HG02759 (cell line): ENCODE data around the gene FBXO42.
"Not testable (repeated sequence)": the region's sequence is repeated elsewhere in the genome, so short reads cannot be mapped to it uniquely, and the experiment has no call there.

Experiments used
- ATAC-seq: cut with Tn5 transposase; IDR thresholded peaks from one replicate; pipeline ENCODE4 v1.9.1; 2021; ENCODE audit warnings: mild to moderate bottlenecking, moderate library complexity; ENCODE audit not compliant: unreplicated experiment

Gene FBXO42

DNA sequence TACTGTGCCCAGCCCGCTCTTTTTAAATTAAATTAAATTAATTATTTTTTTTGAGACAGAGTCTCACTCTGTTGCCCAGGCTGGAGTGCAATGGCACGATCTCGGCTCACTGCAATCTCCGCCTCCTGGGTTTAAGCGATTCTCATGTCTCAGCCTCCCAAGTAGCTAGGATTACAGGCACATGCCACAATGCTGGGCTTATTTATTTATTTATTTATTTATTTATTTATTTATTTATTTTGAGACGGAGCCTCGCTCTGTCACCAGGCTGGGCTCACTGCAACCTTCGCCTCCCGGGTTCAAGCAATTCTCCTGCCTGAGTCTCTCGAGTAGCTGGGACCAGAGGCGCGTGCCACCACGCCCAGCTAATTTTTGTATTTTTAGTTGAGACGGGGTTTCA lies 129.6 kb downstream of the FBXO42 start:
- ATAC-seq, result not testable (repeated sequence)

GRCh38 chr1:16221499-16221898 lies 130.8 kb downstream of the FBXO42 start:
- no peak for ATAC-seq

- ATAC-seq, result no peak
These were observed 132.2 kb downstream of the FBXO42 start for GRCh38 chr1:16219968-16220500.

DNA sequence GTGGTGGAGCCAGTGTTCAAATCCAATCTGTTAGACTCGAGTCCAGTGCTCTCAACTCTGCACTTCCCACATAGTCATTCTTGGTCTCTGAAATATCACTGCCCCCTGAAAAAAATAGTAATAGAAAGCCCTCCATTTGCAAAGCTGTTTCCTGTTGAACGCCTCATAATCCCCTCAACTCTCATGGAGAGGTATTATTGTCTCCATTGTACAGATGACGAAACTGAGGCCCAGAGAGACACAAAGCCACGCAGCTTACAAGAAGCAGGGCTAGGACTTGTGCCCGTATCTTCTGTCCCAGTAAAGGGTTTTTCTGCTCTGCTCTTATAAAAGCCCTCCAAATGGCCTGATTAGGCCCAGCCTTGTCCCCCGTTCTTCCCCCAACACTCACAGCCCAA lies 133.6 kb downstream of the FBXO42 start:
- ATAC-seq, result no peak

DNA sequence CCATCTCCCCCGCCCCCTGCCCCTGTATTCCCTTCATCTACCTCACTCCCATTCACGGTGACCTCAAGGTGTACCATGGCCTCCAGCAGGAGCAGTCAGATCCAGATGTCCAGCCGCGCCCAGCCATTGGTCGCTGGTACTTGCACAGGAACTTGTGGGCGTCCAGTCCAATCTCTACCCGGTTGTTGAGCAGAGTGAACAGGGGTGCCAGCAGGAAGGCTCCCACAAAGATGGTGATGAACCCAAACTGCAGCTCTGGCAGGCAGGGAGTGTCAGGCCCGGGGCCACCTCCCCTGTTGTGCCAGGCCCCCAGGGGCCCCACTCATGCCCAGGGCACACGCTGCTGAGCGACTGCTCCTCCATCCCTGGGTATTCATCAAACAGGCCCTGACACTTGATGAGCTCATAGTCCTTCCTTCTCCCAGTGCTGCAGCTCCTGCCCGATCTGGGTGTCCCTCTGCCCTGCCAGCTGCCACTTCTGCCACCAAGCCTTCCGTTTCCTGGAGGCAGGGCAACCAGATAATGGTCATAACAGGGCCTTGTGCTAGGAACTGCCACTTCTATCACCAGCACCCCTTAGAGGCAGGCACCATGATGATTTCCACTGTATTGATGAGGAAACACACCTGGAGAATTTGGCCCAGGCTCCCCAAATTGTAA lies 134.1 kb downstream of the FBXO42 start:
- ATAC-seq, result no peak

DNA sequence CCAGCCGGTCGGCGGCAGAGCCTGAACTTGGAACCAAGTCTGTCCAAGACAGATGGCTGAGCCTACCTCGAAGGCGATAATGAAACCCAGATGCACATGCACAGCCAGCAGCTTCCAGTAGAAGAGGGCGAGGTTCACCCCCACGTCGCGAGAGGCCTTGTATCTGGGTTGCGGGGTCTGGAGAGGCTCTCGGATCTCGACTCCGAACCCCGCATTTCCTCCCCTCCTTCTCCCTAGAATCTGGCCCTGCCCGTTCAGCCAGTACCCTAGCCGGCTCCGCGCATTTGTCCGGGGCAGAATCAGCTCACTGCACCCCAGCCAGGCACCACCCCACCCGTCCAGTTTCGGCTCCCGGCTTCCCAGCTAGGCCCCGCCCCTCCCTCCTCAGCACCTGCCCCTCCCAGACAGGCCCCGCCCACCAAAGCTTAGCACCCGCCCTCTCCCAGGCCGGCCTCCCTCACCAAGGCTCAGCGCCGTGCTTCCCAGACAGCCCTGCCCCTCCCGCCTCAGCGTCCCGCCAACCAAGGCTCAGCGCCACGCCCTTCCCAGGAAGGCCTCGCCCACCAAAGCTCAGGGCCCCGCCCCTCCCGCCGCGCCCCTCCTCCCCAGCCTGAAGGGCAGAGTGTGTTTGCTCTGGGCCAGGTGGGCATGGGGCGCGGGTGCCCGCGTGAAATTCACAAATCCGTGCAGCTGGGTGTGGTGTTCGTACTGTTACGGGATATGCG lies 135.1 kb downstream of the FBXO42 start:
- peak; percentile 92 for ATAC-seq

DNA sequence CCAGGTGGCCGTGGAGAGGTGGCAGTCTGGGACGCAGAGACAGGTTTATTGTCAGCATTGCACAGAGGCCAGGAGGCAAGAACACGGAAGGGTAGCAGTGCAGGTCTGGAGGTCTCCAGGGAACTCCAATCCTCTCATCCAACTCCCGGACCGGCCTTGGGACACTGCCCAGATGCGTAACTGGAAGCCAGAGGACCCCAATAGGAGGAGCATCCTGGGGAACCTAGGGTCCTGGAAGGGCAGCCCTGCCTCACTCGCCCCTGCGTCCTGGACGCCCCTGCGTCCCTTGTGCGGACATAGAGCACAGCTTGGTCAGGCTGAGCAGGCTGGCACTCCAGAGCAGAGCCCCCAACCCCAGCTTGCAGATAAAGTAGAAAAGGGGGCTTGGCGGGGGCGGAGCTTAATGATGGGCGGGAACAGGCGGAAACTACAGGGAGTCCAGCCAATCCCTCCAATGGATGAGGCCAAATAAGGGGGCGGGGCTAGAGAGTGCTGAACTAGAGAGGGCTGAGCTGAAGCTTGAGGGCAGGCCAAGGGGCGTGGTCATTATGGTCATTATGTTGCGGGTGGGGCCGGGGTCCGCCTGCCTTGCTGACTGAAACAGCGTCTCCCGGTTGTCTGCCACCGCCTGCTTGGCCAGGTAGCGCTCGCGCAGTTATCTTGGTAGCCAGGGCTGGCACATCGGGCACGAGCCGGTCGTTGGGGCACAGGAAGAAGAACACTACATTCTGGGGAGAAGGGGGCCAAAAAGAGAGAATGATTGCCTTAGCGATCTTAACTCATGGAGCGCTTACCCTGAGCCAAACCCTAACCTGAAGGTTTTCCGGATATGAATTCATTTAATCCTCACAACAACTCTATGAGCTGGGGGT lies 136.2 kb downstream of the FBXO42 start:
- peak; percentile 40 for ATAC-seq

GRCh38 chr1:16215240-16215639 lies 137.0 kb downstream of the FBXO42 start:
- not testable (repeated sequence) for ATAC-seq

DNA sequence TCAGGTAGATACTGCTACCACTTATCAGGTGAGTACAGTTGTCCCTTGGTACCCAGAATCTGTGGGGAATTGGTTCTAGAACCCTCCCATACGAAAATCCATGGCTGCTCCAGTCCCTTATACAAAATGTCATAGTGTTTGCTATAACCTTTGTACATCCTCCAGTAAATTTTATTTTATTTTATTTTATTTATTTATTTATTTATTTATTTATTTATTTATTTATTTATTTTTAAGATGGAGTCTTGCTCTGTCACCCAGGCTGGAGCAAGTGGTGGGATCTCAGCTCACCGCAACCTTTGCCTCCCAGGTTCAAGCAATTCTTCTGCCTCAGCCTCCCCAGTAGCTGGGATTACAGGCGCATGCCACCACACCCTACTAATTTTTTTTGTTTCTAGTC lies 138.7 kb downstream of the FBXO42 start:
- ATAC-seq, result not testable (repeated sequence)

- ATAC-seq, result no peak
These were observed 139.3 kb downstream of the FBXO42 start for GRCh38 chr1:16213013-16213412.

- no peak for ATAC-seq
These were observed 139.9 kb downstream of the FBXO42 start, which contains the start of gene ARHGEF19 for GRCh38 chr1:16212251-16212961. Gene ARHGEF19, minus strand, starts transcription at chr1:16212652. Its CDS starts 3,598 bp downstream, at chr1:16209054.

- no peak for ATAC-seq
These were observed 140.5 kb downstream of the FBXO42 start for GRCh38 chr1:16211824-16212223.

DNA sequence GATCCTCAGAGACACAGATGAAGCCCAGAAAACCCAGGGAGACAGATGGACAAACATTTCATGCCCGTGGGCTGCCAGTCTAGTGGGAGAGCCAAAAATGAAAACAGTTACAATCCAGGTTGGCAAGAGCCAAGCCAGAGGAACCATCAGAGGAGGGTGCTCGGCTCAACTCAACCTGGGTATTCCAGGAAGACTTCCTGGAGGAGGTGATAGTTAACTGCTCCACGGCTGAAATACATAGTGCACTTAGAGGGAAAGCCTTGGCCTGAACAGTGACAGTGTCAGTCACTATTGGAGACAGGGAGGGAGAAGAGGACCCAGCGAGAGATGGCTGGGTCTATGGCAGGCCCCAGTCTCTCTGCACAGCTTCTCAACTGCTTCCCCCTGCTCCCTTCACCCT lies 141.7 kb downstream of the FBXO42 start:
- no peak for ATAC-seq

DNA sequence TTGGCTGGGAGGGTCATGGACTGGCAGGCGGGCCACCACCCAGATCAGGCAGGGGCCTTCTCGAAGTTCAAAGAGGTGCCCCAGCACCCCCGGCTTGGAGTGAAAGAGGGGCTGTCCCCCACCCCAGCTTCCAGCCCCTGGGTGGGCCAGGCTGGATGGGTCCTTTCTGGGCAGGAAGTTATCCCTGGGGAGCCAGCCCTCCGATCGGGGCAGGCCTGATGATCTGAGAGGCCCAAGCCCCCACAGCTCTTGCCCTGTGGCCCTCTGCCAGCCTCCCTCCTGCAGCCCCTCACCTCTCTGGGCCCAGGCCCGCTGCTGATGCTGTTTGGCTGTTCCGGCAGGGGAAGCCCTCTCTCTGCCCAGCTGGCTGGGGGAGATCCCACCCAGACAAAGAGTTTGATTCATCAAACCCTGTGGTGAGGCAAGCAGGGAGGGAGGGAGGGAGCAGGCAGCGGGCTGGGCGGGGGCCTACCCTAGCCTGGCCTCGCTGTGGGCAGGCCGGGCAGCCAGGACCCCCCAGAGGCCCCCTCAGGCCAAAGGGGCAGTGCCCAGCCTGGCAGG lies 142.4 kb downstream of the FBXO42 start:
- no peak for ATAC-seq

GRCh38 chr1:16209132-16209846 lies 143.0 kb downstream of the FBXO42 start:
- no peak for ATAC-seq

- no peak for ATAC-seq
These were observed 143.9 kb downstream of the FBXO42 start for GRCh38 chr1:16208270-16208987.

DNA sequence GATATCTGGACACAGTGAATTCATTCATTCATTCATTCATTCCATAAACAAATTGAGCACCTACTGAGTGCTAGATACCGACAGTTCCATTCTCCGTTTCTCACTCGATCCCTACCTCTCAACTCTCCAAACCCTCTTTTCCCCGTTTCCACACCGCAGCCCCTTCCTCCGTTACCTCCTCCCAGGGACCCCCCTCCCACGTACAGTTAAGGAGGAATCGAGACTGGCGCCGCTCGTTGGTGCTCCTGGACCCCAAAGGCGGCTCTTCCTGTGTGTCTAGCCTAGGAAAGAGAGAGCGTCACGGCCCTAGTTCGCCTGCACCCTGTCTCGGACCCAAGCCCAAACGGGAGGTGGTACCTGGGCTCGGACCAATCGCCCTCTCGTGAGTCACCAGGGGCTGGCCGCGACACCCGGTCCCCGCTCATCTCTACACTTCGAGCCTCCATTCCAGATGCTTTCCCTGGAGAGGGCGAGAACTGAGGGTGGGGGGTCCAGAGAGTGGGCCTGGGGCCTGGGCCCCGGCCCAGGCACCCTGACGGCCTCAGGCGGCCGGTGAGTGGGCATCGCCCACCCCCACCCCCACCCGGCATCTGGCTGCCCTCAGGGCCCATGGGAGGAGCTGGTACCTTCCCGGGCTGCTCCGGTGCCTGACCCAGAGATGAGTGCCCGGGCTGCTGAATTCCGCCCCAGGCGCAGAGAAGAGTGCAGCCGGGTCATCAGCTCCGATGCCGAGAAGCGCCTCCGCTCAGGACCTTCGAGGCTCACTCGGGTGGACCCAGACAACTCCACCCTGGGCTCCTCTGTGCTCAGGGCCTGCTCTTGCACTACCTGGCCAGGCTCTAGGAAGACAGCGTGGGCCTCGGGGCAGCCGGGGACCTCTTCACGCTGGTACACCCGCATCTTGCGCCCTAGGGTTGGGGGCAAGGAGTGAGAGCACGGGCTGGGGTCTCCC lies 144.7 kb downstream of the FBXO42 start:
- no peak for ATAC-seq
